ENCODE results near the gene GBF1.

DNA sequence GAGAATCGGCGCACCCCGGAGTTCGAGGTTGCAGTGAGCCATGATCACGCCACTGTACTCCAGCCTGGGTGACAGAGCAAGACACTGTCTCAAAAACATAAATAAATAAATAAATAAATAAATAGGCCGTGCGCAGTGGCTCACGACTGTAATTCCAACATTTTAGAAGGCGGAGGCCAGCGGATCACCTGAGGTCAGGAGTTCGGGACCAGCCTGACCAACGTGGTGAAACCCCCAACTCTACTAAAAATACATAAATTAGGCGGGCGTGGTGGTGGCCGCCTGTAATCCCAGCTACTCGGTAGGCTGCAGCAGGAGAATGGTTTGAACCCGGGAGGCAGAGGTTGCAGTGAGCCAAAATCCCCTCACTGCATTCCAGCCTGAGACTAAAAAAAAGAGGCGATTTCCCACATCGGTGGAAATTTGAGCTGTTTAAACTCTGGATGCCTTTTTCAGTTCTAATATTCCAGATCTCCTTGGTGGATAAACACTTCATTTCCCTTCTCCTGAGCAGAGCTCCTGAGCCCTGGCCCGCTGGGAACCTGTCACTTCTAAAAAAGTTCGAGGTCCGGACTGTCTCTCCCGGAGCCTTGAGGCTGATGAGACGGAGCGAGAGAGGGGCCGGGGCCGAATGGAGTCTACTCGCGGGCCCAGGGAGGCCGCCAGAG lies 148.2 kb downstream of the GBF1 start:
- TF ChIP-seq, protein P1, sequence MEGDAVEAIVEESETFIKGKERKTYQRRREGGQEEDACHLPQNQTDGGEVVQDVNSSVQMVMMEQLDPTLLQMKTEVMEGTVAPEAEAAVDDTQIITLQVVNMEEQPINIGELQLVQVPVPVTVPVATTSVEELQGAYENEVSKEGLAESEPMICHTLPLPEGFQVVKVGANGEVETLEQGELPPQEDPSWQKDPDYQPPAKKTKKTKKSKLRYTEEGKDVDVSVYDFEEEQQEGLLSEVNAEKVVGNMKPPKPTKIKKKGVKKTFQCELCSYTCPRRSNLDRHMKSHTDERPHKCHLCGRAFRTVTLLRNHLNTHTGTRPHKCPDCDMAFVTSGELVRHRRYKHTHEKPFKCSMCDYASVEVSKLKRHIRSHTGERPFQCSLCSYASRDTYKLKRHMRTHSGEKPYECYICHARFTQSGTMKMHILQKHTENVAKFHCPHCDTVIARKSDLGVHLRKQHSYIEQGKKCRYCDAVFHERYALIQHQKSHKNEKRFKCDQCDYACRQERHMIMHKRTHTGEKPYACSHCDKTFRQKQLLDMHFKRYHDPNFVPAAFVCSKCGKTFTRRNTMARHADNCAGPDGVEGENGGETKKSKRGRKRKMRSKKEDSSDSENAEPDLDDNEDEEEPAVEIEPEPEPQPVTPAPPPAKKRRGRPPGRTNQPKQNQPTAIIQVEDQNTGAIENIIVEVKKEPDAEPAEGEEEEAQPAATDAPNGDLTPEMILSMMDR (IDR thresholded peaks at IDR 0.05; ENCODE audit: low read depth, low read length), result peak; percentile 71
- TF ChIP-seq EZH2phosphoT487 (IDR thresholded peaks at IDR 0.05; ENCODE audit: low read depth), result no peak
